Left ventricle myocardium superior (tissue), 1 donor: ENCODE results near the gene C9orf40. TPM values are rescaled to one million over a fixed set of nuclear protein-coding genes. Genes with fewer than 3 reads are reported as not detected.

ENCODE experiments used
- ATAC-seq: fragments of 200-7000 bp; cut with Tn5 transposase; one replicate; pipeline ENCODE4 v1.9.1; 2020; ENCODE audit warnings: mild to moderate bottlenecking, moderate library complexity
- DNase-seq: peaks from one replicate; pipeline ENCODE4 v3.0.0-alpha.2; 2020
- intact Hi-C: fragments of 100-400 bp; cut with micrococcal nuclease; formaldehyde crosslinking; loops from one replicate; pipeline ENCODE4 v1.11.0; 2022
- total RNA-seq: library from RNA; stranded (reverse); fragmentation: NEBNext Ultra II Directional; extraction: Animal tissue kit (Norgen Biotek cat#: 25700); gene quantifications from one replicate; pipeline ENCODE4 v1.2.1, GENCODE V29; 2021
- donor health status: DM: no; HTN: yes; CAD: no; lungs with severe emphysema.

C9orf40 gene
- total RNA-seq, 1 donor from 2014 or later = 2.3 TPM

DNA sequence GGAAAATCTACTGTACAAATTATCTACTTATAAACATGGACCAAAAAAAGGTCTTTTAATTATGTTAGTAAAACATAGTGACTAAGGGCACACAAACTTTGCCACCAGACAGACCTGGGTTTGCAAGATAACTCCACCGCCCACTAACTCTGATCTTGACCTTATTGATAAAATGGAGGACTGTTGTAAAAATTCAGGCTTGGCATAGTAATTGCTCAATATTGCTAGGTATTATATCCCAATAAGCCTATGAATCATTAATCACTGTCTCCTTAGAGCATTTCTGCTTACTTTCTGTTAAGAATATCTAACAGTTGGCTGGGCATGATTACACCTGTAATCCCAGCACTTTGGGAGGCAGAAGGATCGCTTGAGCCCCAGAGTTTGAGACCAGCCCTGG is 3.8 kb downstream of the C9orf40 start:
- ATAC-seq (no peak), DNase-seq (no peak)
- intact Hi-C loops = no loop called here

DNA sequence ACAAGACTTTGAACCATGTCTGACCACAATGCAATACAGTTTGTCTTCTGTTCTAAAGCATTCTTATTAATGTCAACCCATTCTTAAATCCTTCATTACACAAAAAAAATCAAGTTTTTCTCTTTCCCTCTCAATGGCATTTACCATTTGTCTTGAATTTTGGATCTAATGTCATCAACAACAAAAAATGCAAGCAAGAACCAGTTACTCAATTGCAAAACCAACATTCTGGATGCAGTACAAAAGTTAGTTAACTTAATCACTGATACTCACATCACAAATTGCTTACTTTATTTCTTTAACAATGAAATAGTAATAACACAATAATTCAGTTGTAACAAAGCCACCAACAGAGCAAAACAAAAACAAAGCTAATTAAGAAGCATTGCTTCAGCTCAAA is 6.0 kb downstream of the C9orf40 start:
- DNase-seq (no peak), ATAC-seq (no peak)
- intact Hi-C loops = no loop called here

DNA sequence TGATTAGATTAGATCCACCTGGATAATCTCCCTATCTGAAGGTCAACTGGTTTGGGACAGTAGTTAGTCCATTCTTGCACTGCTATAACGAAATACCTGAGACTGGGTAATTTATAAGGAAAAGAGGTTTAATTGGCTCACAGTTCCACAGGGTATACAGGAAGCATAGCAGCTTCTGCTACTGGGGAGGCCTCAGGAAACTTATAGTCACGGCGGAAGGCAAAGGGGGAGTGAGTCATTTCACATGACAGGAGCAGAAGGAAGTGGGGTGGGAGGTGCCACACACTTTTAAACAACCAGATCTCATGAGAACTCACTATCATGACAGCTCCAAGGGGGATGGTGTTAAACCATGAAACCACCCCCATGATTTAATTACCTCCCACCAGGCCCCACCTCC is 9.9 kb downstream of the C9orf40 start:
- intact Hi-C loops = no loop called here
- DNase-seq (no peak), ATAC-seq (no peak)

DNA sequence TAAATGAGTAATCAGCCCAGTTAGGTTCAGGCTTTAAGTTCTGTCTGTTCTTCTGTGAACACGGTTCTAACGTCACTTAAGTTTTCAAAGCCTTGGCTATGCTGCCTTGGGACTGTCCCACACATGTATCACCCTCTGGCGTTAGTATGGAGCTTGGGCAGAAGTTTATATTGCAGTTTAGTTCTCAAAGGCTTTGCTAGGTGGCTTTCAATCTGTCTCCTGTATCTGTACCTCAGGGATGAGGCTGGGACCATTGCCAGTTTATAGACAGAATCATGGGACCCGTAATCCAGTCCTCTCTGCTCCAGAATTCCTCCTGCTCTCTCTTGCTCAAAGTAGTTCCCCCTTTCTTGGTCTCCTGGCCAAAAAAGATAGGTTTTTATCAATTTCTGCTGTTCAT is 12.1 kb downstream of the C9orf40 start:
- intact Hi-C loops = no loop called here
- ATAC-seq (no peak), DNase-seq (no peak)

DNA sequence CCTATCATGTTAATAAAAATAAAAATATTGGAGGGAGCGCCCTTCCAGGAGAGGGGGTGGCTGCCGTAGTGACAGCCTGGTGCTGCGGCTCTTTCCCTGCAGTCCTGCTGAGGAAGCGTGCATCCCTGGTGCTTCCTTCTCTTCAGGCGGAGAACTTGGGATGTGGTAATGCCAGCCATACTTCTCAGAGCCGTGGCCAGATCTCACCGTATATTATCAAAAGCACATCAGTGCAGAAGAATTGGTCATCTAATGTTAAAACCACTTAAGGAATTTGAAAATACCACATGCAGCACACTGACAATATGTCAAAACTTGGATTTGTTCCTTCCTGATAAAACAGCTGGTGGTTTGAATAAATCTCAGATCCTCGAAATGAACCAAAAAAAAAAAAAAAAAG is 17.7 kb downstream of the C9orf40 start:
- intact Hi-C loops = no loop called here
- no peak for ATAC-seq
- DNase-seq = no peak

DNA sequence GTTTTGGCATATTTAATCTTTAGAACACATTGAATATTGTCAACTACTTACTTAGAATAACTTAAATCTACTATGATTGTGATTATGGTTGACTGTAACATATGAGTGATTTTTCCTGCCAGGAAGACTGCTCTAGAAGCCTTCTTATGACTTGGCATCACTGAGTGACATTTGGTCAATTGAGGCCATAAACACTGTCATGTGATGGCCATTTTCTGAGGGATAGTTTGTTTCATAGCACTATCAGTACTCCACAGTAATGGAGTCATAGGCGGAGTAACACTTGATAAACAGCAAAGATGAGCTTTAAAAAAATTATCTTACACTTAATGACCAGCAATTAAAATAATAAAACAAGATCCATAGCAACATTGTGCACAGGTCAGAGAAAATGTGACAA is 31.0 kb downstream of the C9orf40 start:
- intact Hi-C loops = no loop called here
- DNase-seq (no peak), ATAC-seq (no peak)

DNA sequence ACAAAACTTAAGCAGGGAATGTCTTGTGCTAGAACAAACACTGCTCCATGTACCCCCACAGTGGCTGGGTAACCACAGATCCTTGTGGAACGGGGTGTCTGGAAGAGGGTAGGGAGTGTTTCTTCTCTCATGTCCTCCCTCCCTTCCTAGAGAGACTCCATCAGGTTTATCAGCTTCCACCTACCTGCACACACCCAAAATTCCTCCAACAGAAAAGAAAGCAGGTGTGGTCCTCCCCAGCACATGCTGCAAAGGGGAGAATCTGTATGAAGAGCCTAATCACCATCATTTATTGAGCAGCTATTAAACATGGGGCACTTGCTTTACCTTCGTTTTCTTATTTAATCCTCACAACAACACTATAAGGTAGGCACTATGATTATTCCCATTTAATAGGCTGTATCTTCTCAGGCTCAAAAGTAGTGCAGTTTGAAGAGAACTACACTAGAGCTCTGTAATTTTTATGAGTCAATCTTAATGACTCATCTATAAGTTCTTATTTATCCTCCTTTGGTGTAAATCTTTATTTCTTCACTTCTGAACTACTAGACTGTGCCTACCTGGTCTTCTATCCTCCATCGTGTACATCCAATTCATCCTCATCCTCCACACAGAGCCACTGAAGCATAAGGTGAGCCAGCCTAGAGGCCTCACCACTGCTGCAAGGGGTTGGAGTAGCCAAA is 31.6 kb downstream of the C9orf40 start:
- no peak for DNase-seq
- intact Hi-C loops = no loop called here
- no peak for ATAC-seq

DNA sequence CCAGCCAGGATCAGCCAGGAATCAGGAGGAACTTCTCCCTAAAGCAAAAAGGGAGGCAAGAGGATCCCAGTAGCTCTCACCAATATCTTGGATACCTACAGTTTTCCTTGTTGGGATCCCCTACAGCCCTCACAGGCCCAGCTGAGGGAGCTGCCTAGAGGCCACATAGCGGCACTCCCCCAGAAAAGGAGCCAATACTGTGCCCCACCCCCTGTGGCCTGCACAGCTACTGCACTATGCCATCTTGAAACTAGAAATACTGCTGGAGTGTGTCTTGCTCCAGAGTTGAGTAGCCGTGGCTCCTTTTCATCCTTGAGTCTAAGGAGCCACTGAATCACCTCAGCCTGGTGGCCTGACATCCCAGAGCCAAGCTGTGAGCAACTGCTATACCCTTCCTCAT is 42.7 kb downstream of the C9orf40 start:
- intact Hi-C loops = no loop called here
- ATAC-seq (no peak), DNase-seq (no peak)

DNA sequence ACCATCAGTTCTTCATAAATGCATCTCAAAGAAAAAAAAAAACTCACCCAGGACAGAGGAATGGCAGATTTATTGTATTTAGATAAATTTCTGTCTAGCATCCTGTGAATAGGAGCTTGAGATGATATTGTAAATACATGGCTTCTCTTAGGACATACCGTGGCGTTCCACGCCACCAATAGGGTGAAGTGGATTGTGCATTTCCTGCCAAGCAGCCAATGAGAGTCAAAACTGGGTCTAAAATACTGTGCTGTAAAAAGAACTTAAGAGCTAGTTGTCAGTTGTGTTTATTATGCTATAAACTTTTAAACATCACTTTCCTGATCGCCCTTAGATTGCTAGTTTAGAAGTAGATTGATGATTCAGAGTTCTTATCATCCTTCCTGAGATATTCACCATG is 44.0 kb downstream of the C9orf40 start:
- intact Hi-C loops = no loop called here
- DNase-seq = no peak
- ATAC-seq = no peak

DNA sequence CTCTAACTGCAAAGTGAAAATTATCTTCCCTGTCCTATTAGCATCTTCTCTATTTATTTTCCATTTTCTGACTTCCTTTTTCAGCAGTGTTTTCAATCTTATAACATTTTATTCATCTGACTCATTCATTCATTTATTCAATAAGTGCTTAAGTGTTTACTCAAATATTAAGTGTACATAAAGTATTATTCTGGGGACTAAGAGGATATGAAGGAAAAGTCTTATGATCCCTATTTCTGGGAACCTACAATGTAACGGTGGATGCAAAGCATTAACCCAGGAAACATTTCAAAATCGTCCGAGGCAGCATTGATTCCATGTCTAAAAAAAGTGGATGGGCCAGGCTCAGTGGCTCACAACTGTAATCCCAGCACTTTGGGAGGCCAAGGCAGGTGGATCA is 45.6 kb downstream of the C9orf40 start:
- intact Hi-C loops = no loop called here
- ATAC-seq = no peak
- DNase-seq = no peak

DNA sequence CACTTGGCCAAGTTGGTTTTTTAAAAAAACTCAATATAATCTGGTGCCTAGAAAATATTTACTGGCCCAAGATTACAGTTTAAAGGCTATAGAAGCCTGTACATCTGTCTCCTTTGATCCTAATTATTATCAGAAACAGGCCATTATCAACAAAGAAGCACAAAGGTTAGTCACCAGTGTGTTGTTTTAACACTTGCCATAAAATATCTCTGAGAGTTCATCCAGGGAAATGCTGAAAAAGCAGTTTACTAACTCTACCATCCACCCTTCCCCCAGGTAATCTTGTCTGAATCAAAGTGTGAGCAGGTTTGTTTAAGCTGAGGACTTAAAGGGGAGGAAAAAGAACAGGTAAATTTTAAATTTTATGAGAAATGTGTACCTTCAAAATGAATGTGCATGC is 51.7 kb downstream of the C9orf40 start:
- intact Hi-C loops = no loop called here
- no peak for DNase-seq
- no peak for ATAC-seq

Other genes starting within 250 kb of the C9orf40 start
- 0.32 TPM for gene TRPM6, start 65.0 kb downstream of the C9orf40 start, total RNA-seq
- 16.4 TPM for gene CARNMT1, start 75.4 kb upstream of the C9orf40 start, total RNA-seq
- gene NMRK1, start 135.2 kb upstream of the C9orf40 start, total RNA-seq = 18.2 TPM
- gene OSTF1, start 135.6 kb upstream of the C9orf40 start, total RNA-seq = 21.6 TPM